Measurements from ENCODE around the gene CEP135.
"Not testable (repeated sequence)": the region's sequence is repeated elsewhere in the genome, so short reads cannot be mapped to it uniquely, and the experiment has no call there.

Gene CEP135

DNA sequence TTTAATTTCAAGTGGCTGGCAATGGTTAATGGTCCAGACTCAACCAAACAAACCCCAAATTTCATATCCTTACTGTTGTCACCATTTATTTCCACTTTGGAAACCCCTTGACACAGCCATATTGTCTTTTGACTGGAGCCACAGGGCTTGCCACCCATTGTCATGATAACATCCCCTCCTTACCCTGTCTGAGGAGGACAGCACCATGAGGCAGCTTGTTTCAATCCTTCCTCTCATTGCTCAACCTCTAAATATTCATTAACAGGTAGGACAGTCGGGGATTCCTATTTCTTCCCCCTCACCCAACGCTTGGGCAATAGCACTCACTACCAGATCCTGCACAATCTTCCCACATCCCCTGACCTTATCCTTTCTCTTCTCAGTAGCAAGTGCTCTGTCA lies 92.1 kb downstream of the CEP135 start:
- no peak for DNase-seq

DNA sequence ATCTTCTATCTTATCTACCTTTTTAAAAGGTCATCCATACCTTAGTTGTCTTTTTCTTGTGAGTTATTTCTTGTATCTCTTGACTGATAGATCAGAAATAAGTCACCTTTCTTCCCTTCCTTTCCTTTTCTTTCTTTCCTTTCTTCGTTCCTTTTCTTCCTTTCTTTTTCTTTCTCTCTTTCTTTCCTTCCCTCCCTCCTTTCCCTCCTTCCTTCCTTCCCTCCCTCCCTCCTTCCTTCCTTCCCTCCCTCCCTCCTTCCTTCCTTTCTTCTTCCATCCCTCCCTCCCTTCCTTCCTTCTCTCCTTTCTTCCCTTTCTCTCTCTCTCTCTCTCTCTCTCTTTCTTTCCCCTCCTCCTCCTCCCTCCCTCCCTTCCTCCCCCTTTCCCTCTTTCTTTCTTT lies 93.5 kb downstream of the CEP135 start:
- DNase-seq = no peak

DNA sequence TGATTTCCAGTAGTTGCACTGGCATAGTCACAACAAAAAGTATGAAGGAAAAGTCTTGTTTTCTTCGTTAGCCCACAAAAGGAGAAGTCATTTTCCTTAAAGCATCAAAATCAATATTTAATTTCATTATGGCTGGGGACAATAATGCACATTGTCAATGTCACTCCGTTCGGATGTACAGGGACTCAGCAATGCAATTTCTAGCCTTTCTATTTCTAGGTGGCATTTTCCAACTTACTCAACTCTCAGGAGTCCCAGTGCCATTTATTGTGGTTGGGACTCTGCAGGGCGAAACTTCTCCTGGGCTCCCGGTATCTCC lies 99.6 kb downstream of the CEP135 start:
- DNase-seq = no peak

DNA sequence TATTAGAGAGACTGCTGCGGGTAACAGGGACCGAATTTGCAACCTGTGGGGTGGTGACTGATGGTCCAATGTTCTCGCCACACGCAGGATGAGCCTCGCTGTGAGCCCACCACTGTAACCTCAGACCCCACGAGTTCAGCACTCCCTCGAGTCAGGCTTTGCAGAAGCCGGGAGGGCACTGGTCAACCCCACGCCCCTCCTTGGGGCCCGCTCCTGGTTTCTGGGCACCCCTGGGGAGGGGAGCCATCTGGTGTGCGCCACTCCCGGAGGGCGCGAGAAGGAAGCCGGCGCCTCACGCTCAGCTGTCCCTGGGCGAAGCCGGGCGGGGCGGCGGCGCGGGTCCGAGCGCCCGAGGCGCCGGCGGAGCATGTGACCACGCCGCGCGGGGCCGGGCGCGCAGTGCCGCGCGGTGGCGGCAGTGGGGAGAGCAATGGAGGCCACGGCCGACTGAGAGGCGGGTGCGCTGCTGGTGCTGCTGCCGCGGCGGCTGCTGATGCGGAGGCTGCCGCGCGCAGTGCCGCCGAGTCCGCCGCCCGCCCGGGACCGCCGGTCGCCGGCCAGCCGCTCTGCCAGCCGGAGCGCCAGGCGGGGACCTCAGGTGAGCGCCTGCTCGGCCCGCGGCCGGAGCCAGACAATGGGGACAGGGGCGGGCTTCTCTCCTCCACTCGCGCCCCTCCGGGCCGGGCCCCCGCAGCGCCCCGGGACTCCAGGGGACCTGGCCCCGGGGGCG lies 100.1 kb downstream of the CEP135 start:
- peak; percentile 81 to 85 for DNase-seq

DNA sequence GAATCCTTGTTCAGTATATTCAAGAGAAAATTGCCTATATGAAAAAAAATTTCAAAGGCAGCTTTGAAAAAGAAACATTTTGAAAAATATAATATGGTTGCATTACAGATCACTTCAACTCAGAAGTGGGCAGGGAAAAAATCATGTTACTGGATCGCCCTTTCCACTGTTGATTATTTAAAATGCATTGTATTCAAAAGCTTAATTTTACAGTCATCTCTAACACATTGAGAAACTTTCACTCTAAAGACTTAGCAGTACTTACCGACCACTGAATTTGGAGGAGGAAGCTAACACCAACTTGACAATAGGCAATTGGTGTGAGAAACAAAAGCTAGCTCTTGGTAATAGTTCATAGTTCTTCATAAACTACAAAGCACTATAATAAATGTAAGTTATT lies 101.9 kb downstream of the CEP135 start:
- no peak for DNase-seq

DNA sequence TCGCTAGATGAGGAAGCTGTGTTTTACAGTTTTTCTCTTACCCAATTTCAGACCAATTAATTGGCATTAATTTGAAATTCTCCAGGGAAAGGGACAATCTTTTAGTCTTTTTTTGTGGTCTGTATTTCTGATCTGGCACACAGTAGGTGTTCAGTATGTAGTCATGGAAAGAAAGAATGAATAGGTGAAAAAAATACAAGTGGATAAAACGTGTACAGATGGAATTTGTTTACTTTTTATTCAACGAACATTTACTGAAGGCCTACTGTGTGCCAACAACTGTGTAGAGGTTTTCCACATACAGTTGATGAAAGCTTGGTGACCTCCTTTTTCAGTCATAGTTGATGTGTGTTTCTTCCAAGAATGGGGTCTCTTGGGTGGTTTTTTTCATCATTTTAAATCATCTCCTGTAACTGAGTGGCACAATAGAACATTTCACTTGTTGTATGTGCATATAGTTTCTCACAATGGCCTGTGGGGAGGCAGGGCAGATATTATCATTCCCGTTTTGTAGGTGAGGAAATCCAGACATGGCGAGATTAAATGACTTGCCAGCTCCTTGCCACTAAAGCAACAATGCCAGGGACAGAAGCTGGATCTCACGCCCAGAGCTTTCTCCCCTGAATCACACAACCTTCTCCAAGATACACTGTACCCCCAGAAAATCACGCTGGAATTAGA lies 102.4 kb downstream of the CEP135 start:
- no peak for DNase-seq

DNA sequence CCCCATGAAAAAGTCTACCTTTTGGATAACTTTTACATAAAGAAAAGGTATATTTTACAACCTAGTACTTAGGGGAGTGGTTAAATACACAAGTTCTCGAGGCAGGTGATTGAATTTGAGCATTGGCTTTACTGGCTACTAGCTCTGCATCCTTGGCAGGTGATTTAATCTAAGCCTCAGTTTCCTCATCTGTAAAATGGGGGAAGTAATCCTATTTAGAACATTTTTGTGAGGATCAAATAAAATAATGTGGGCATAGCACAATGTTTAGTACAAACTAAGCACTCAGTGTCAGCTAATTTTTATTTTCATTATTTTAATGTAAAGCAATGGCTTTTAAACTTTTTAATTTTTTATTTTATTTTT lies 102.9 kb downstream of the CEP135 start:
- no peak for DNase-seq

DNA sequence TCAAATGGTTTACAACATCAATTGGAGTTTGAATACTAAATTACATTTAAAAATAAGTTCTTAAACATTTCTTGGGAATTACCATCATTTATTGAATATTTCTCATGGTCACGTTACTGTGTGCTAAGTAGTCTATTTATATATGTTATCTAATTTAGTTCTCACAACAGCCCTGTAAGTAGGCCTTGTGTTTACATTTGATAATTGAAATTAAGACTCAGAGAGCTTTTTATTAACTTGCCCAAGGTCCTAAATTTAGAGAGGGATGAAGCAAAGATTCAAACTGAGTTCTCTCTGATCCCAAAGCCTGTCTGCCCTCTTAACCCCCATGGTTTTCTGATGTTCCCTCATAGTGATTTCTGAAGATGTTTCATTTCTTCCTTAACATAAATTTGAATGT lies 103.7 kb downstream of the CEP135 start:
- no peak for DNase-seq

DNA sequence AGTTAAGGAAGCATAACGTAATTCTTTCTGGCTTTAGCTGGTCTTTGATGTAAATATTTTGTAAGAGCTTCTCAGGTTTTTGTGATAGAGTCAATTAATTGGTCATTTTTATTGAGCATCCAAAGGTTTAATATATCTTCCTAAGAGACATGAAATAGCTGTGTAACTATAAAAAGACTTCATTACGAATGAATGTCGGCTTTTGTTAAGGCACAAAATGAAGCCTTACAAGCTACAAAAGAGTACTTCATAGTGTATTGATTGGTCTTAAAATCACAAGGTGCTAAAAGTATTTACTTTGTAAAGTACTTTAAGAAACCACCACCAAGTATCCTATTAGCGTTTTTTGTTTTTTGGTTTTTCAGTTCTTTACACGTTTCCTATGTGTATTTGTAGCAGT lies 104.2 kb downstream of the CEP135 start:
- no peak for DNase-seq

DNA sequence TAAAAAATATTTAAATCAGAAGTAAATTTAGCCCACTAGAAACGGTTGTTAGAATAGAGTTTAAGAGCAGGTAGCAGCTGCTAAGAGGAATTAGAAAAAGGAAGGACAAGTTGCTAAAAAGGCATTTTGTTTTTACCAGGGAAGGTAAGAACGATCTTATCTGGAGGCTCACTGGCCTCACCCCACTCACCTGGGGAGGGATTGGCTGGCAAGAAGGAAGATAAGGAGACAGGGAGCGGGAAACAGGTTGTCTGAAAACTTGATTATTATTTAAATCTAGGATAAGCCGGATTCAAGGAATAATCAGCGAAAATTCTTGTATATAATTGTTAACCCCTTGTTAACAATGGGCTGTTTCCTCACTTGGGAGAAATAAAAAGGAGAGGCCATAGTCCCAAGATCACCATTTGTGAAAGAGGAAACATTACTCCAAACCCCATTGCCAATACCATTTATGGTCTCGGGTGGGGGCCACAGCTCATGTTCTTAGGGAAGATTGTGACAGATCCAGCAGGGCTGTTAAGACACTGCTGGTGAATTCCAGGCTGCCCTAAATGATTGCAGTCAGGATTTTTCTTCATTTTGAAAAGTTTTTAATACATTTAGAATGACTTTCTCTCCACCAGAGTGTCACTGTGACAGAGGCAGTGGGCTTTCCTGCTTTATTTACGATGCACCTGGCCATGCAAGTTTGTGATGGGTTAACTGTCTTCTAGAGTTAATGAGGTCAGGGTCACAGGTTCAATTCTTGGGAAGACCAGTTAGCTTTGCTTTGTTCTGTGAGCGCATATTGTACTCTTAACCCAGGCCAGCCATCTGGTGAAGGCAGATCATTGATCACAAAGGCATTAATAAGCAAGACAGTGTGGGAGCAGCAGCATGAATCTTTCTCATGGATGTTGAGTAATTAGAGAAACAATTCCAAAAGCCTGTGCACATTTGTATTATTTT lies 106.6 kb downstream of the CEP135 start:
- DNase-seq = no peak

DNA sequence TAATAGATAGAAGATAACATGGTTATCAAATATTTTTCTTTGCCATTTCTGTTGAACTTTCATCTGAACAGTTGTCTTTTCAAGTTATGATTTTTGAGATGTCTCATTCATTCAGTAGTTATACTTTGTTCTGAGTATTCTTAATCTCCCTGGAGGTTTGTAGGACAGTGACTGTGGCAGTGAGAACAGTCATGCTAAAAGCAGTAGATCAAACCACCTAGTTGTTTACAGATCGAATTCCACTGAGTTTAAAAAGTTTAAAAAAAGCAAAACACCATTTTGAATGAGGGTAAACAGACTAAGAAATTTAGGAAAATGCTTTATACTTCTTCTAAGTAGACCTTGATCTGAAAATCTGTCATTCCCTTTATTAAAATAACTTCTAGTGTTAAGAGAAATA lies 107.2 kb downstream of the CEP135 start:
- DNase-seq = no peak

DNA sequence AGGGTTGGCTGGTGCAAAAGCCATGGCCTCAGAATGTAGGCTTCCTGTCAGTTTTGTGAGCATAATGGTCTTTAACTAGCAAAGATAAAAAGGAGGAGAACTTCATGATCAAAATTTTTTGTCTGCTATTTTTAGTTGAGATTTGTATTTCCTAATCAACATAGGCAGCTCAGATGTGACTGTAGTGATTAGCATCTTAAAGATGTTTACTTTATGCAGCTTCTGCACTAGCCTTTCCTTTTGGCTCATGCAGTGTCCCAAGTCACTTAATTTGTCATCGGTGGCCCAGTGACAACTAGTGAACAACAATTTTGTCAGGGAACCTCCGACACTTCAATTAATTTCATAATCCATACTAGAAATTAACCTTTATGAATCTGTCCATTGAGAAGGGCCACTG lies 109.8 kb downstream of the CEP135 start:
- DNase-seq = no peak

DNA sequence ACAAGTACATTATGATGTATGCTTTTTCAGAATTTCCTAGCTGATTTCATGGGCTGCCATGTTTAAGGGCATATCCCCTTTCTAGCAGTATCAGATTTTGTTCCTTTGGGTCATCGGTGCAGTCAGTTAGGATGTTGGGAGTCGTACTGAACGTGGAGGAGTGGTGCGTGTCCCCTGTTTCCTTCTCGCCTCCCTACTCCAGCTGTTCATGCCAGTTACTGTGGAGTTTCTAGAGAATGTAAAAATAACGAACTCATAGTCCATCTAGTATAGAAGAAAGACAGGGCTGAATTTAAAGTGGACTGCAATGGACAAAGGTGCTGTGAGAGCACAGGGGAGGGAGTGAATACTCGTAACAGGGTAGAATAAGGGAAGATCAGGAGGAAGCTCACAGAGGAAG lies 111.3 kb downstream of the CEP135 start:
- no peak for DNase-seq

DNA sequence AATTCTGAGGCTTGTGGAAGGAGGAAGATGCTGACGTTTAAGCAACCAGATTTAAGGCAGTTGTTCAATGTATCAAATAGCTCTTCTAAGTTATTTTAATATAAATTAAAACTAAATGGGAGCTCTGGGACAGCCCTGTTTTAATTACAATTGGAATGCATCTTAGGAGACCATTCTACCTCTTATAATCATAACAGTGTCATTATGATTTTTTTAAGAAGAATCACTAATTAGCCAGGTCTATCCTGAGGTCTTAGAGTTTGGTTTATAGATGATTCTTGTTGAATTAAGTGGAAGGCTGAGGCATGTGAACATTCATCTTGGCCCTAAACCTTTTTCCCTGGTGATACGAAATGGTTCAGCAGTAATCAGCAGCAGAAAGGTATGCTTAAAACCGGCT lies 113.4 kb downstream of the CEP135 start:
- DNase-seq = no peak

DNA sequence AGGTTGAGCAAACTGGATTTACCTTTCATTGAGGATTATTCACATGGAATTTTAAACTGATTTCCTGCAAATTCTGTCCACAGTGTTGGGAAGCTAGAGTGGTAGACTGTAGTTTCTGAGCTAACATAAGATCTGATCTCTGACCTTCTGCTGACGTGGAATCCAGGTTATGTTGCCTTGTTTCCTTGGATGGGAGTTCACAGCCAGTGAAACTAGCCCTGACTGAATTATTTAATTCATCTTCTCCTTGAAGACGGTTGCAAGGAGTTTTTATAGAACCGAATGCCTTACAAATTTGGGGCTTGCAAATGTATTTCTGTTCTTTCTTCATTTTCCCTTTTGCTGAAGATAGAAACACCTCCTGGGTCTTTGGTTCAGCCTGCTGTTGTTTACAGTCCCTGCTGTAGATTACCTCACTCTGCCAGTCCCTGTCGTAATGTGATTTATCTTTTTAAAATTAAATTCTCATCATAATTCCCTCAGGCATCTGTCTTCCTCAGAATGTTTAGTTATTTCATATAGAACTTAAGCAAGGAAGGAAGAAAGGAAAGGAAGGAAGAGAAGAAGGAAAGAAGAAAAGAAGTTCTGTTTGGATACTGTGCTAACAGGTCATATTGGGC lies 113.9 kb downstream of the CEP135 start:
- DNase-seq = no peak

DNA sequence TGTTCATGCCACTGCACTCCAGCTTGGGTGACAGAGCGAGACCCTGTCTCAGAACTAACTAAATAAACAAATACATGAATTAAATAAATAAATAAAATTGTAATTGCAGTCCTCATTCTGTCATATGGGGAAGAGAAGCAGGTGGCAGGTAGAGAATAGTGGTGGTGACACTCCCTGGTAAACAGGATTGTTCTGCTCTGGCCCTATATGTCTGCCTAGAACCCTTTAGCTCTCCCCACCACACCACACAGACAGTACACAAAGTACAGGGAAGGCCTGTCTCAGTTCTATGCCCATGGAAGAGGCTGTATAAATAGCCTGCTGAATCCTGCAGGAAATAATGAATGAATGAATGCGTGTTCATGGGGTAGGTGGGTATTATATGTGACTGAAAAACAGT lies 117.7 kb downstream of the CEP135 start:
- DNase-seq = no peak

DNA sequence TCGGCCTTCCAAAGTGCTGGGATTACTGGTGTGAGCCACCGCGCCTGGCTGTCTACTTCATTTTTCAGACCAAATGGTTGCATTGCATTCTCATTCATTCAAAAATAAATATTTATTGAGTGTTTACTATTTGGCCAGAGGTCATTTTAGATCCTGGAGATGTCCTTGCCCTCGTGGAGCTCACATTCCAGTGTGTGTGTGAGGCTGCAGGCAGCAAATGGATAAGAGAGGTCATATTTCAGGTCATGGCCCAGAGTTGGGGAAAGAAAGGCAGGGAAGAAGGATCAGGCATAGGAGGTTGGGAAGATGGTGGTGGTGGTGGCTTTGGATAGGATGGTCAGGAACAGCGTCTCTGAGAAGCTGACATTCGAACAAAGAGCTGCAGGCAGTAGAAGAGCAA lies 119.1 kb downstream of the CEP135 start:
- DNase-seq = no peak

DNA sequence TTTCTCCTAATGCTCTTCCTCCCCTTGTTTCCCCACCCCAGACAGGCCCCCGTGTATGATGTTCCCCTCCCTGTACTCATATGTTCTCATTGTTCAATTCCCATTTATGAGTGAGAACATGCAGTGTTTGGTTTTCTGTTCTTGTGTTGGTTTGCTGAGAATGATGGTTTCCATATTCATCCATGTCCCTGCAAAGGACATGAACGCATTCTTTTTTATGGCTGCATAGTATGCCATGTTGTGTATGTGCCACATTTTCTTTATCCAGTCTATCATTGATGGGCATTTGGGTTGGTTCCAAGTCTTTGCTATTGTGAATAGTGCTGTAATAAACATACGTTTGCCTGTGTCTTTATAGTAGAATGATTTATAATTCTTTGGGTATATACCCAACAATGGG lies 124.0 kb downstream of the CEP135 start:
- DNase-seq = not testable (repeated sequence)

DNA sequence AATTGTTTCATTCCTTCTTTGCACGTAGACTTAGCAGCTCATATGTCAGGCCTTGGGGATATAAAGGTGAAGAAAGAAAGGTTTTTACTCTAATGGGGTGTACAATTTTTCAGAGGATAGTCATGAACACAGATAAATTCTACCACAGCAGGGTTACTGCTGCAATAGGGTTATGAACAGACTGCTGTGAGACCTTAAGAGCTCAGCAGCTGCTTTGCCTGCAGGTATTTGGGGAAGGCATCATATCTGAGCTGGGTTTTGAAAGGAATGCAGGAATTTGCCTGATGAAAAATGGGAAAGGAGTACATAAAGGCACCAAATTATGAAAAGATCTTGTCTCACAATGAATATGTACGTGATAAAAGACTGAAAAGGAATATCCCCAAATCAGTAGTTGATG lies 128.9 kb downstream of the CEP135 start:
- peak in 1 of 2 experiments; percentile 7 for DNase-seq

DNA sequence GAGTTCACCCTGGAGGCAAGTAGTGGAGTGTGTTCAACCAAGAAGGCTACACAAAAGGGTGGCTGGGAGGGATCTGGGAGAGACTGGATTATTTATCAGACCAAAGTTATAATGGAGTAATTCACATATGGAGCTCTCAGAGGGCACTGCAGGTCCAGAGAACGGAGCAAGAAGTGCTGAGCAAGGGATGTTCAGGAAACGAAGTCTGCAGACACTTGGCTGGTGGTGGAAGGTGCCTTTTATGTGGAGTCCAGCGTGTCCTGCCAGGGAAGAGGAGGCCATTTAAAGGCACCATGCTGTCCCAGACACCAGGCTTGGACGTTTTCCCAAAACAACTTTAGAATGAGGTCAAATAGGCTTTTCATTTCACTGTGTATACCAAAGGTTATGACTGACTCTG lies 130.1 kb downstream of the CEP135 start:
- DNase-seq = no peak

DNA sequence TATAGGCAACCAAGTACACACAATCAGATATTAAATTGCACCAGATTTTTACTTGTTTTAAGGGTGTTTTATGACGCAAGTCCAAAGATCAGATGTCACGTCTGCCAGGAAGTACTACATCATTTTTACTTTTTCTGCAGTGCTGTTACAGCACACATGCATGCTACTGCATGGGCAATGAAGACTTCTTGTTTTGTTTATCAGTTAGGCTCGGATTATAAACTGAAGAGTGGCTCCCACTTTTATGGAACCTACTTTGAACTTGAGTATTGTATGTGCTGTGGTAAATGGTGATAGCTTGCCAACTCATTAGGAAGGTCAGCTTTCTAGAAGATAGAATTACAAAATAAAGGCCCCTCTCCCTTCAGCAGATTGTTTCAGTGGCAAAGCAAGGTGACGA lies 131.6 kb downstream of the CEP135 start:
- DNase-seq = no peak

DNA sequence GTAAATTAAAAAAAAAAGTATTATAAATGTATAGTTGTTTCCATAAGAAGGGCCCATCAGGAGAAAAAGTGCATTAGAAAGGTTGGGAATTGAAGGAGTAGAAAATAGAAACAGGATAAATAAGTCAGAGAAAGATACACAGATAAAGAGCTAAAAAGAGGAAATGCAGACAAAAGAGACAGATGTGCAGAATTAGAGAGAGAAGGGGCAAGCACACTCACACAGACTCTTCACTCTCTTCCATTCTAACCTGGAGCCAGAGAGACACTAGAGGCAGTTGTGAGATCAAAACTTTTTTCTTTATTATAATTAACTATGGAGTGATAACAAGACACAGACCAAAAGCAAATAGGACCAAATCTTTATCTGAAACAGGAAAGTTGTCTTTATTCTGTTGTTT lies 134.1 kb downstream of the CEP135 start:
- no peak for DNase-seq
